Activated T-helper 1 cell treated with anti-CD3 and anti-CD28 coated beads, Interleukin-12 subunit alpha, Interleukin-12 subunit beta, Interleukin-2, Interleukin-4 antibody, amounts not matched to agents 30 ng/mL and 10 ng/mL and 1 ng/mL, durations not matched to agents 14 hours and 24 hours and 36 hours (primary cell): ENCODE results near the gene RBM8A. TPM values are rescaled to one million over a fixed set of nuclear protein-coding genes. Genes with fewer than 3 reads are reported as not detected.
"Not testable (repeated sequence)": the region's sequence is repeated elsewhere in the genome, so short reads cannot be mapped to it uniquely, and the experiment has no call there.

ENCODE experiments used
- DNase-seq: peaks from one replicate; pipeline ENCODE4 v3.0.0; 2021; ENCODE audit warnings: low spot score
- H3K27ac Mint-ChIP-seq: one replicate; pipeline ENCODE4 v1.8.0; 2021; ENCODE audit warnings: mild to moderate bottlenecking, mixed read lengths
- H3K27me3 Mint-ChIP-seq: one replicate; pipeline ENCODE4 v1.8.0; 2022; ENCODE audit warnings: mild to moderate bottlenecking, moderate library complexity, mixed read lengths; ENCODE audit not compliant: insufficient read depth
- H3K36me3 Mint-ChIP-seq: one replicate; pipeline ENCODE4 v1.8.0; 2021; ENCODE audit warnings: low read depth, mixed read lengths
- H3K4me1 Mint-ChIP-seq: one replicate; pipeline ENCODE4 v1.8.0; 2021; ENCODE audit warnings: low read depth, mixed read lengths
- H3K4me3 Mint-ChIP-seq: one replicate; pipeline ENCODE4 v1.8.0; 2021; ENCODE audit warnings: mild to moderate bottlenecking, moderate library complexity, mixed read lengths
- H3K9me3 Mint-ChIP-seq: one replicate; pipeline ENCODE4 v1.8.0; 2021; ENCODE audit warnings: mixed read lengths
- intact Hi-C: fragments of 100-400 bp; cut with micrococcal nuclease; formaldehyde crosslinking; loops from one replicate; pipeline ENCODE4 v1.15.1; 2024
- total RNA-seq: library from RNA; stranded (reverse); gene quantifications from 2 replicates; pipeline ENCODE4 v1.2.3, GENCODE V29; 2022

Gene RBM8A
- total RNA-seq, 1 donor from 2014 or later = 354 TPM

DNA sequence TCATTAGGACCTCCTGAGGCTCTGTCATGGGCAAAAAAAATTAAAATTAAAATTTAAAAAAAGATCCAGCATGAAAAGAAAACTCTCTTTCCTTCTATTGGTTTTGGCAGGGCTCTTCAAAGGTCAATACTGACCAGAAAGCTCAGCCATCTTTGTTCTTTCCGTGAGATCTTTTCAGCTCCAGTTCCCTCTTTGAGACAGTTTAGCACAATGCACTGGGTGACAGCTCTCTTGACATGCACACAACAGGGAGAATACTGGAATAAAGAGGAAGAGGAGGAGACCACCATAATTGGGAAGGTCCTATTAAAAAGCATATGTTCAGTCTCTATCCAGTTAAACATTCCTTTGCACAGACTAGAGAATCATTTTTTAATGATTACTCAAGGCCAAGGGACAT is 24.2 kb upstream of the RBM8A start:
- Mint-ChIP-seq H3K4me3 (no peak overlapping the region), H3K27me3 (no peaks in the 10 kb centered on the region), H3K4me1 (peaks cover 39% of the 10 kb centered on the region), H3K9me3 (no peaks in the 10 kb centered on the region), H3K36me3 (peaks cover 23% of the 10 kb centered on the region), H3K27ac (no peak overlapping the region)
- intact Hi-C loops = no loop called here
- DNase-seq = no peak

DNA sequence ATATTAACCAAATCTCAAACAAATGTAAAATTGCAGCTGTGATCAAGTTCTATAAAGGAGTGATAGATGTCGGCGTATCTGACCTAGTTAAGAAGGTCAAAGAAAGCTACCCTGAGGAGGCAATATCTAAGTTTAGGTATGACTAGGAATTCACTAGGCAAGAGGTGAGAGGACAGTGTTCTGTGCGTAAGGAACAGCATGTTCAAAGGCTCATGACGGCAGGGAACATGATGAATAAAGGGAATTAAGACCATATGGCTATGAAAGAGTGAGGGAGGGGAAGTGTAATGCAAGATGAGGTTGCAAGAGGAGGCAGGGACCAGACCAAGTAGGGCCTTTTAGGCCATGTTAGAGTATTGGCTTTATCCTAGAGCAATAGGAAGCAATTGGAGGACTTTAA is 21.9 kb upstream of the RBM8A start:
- Mint-ChIP-seq H3K27ac (no peak overlapping the region), H3K27me3 (no peaks in the 10 kb centered on the region), H3K4me3 (no peak overlapping the region), H3K36me3 (peaks cover 19% of the 10 kb centered on the region), H3K9me3 (no peaks in the 10 kb centered on the region), H3K4me1 (peaks cover 16% of the 10 kb centered on the region)
- intact Hi-C loops = no loop called here
- no peak for DNase-seq

DNA sequence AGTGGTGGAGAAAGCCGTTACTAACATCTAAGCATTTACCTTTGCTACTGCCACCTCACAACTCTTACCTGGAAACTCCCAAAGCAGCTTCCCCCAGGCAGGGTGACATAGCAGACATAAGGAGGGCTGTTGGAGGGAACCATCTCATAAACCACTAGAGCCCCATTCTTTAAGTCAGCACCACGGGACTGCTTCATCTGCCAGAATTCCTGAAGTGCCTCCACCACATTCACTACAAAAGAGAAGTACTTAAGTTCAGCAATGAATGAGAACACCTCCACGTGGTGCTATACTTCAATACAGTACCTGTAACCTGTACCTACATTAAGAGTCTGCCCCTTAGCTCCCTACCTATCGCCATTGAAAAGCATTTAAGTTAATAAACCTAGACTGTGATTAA is 20.3 kb upstream of the RBM8A start:
- H3K27me3 Mint-ChIP-seq = no peaks in the 10 kb centered on the region
- peaks cover 27% of the 10 kb centered on the region for H3K36me3 Mint-ChIP-seq
- H3K4me1 Mint-ChIP-seq = peaks cover 15% of the 10 kb centered on the region
- no peak for DNase-seq
- intact Hi-C loops = no loop called here
- no peaks in the 10 kb centered on the region for H3K9me3 Mint-ChIP-seq
- H3K27ac Mint-ChIP-seq = no peak overlapping the region
- H3K4me3 Mint-ChIP-seq = no peak overlapping the region

- Mint-ChIP-seq H3K4me1 (peaks cover 9% of the 10 kb centered on the region), H3K36me3 (peaks cover 28% of the 10 kb centered on the region)
Observed at GRCh38 chr1:145946477-145946986, 19.2 kb upstream of the RBM8A start.

GRCh38 chr1:145944532-145944931 is 17.2 kb upstream of the RBM8A start:
- no peak overlapping the region for H3K4me3 Mint-ChIP-seq
- H3K27ac Mint-ChIP-seq = no peak overlapping the region
- intact Hi-C loops = no loop called here
- no peaks in the 10 kb centered on the region for H3K27me3 Mint-ChIP-seq
- no peak for DNase-seq
- no peaks in the 10 kb centered on the region for H3K9me3 Mint-ChIP-seq
- H3K4me1 Mint-ChIP-seq = peaks cover 6% of the 10 kb centered on the region
- H3K36me3 Mint-ChIP-seq = peaks cover 27% of the 10 kb centered on the region

More at GRCh38 chr1:145946477-145946986, 19.2 kb upstream of the RBM8A start:
- no peaks in the 10 kb centered on the region for H3K9me3 Mint-ChIP-seq
- DNase-seq = no peak
- intact Hi-C loops = no loop called here
- H3K27me3 Mint-ChIP-seq = no peaks in the 10 kb centered on the region
- no peak overlapping the region for H3K4me3 Mint-ChIP-seq
- no peak overlapping the region for H3K27ac Mint-ChIP-seq

- Mint-ChIP-seq H3K4me3 (no peak overlapping the region), H3K36me3 (peaks cover 24% of the 10 kb centered on the region), H3K27ac (no peak overlapping the region), H3K9me3 (no peaks in the 10 kb centered on the region), H3K4me1 (no peaks in the 10 kb centered on the region), H3K27me3 (no peaks in the 10 kb centered on the region)
- no peak for DNase-seq
- intact Hi-C loops = no loop called here
Observed at GRCh38 chr1:145942871-145943270, 15.6 kb upstream of the RBM8A start.

- no peaks in the 10 kb centered on the region for H3K4me1 Mint-ChIP-seq
- H3K36me3 Mint-ChIP-seq = peaks cover 24% of the 10 kb centered on the region
- no peaks in the 10 kb centered on the region for H3K9me3 Mint-ChIP-seq
- DNase-seq = no peak
- no peak overlapping the region for H3K4me3 Mint-ChIP-seq
- intact Hi-C loops = no loop called here
- no peaks in the 10 kb centered on the region for H3K27me3 Mint-ChIP-seq
- no peak overlapping the region for H3K27ac Mint-ChIP-seq
Observed at GRCh38 chr1:145942405-145942804, 15.1 kb upstream of the RBM8A start.

DNA sequence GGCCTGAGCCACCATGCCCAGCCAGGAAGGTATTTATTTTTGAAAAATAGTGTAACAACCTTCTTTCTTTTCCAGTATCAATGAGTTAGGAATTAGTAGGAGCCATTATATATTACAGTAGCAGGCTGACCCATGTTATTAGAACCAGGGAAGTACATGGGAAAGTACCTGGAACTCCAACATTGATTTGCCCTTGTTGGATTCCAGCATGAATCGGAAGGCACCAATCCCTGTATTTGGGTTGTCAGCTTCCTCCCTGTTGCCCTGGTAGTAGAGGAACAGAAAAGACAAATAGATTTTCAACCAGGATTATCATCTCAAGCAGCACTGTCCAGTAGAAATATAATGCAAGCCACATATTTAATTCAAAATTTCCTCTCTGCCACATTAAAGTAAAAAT is 10.2 kb upstream of the RBM8A start:
- peaks cover 14% of the 10 kb centered on the region for H3K4me1 Mint-ChIP-seq
- H3K4me3 Mint-ChIP-seq = no peak overlapping the region
- no peak overlapping the region for H3K27ac Mint-ChIP-seq
- H3K9me3 Mint-ChIP-seq = no peaks in the 10 kb centered on the region
- intact Hi-C loops = no loop called here
- peaks cover 27% of the 10 kb centered on the region for H3K36me3 Mint-ChIP-seq
- no peak for DNase-seq
- H3K27me3 Mint-ChIP-seq = no peaks in the 10 kb centered on the region

- Mint-ChIP-seq H3K27me3 (no peaks in the 10 kb centered on the region), H3K4me1 (peaks cover 18% of the 10 kb centered on the region), H3K36me3 (peaks cover 22% of the 10 kb centered on the region), H3K9me3 (no peaks in the 10 kb centered on the region), H3K27ac (no peak overlapping the region), H3K4me3 (no peak overlapping the region)
- DNase-seq = no peak
- intact Hi-C loops = no loop called here
Observed at GRCh38 chr1:145936247-145936646, 9.0 kb upstream of the RBM8A start.

DNA sequence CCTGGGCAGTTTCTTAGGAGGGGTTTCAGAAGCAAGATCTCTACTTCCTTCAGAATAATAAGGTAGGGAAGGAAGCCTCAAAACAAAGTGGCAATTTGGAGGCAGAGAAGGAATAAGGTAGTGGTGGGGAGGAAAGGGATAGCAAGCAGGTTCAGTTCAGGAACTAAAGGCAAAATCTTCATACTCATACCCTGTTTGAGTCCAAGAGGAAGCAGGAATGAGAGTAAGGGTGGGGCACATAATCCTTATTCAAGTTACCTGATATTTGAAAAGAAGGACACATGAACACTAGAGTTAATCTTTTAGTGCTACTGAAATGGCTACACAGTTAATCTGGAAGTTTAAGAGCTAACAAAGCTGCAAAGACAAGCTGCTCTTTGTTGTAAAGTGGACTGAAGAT is 8.4 kb upstream of the RBM8A start:
- intact Hi-C loops = no loop called here
- H3K4me1 Mint-ChIP-seq = peaks cover 18% of the 10 kb centered on the region
- peaks cover 24% of the 10 kb centered on the region for H3K36me3 Mint-ChIP-seq

DNA sequence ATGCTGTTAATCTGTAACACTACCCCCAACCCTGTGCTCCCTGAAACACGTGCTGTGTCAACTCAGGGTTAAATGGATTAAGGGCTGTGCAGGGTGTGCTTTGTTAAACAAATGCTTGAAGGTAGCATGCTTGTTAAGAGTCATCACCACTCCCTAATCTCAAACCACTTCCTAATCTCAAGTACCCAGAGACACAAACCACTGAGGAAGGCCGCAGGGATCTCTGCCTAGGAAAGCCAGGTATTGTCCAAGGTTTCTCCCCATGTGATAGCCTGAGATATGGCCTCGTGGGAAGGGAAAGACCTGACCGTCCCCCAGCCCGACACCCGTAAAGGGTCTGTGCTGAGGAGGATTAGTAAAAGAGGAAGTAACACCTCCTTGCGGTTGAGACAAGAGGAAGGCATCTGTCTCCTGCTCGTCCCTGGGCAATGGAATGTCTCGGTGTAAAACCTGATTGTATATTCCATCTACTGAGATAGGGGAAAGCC is 5.3 kb upstream of the RBM8A start:
- DNase-seq, H3K27me3 Mint-ChIP-seq, H3K9me3 Mint-ChIP-seq, intact Hi-C loops: not testable (repeated sequence)
- Mint-ChIP-seq H3K4me3 (peak overlapping the region; percentile 58), H3K36me3 (peaks cover 24% of the 10 kb centered on the region), H3K4me1 (peaks cover 18% of the 10 kb centered on the region), H3K27ac (peak overlapping the region; percentile 69)

More for the DNA sequence above, 8.4 kb upstream of the RBM8A start:
- no peak overlapping the region for H3K4me3 Mint-ChIP-seq
- no peak for DNase-seq
- H3K27ac Mint-ChIP-seq = no peak overlapping the region
- H3K27me3 Mint-ChIP-seq = no peaks in the 10 kb centered on the region
- no peaks in the 10 kb centered on the region for H3K9me3 Mint-ChIP-seq

GRCh38 chr1:145927916-145928643 is 796 bp upstream of the RBM8A start:
- Mint-ChIP-seq H3K27me3 (no peaks in the 10 kb centered on the region), H3K27ac (peak overlapping the region; percentile 20), H3K4me3 (no peak overlapping the region), H3K9me3 (no peaks in the 10 kb centered on the region), H3K36me3 (peaks cover 6% of the 10 kb centered on the region), H3K4me1 (peaks cover 19% of the 10 kb centered on the region)
- intact Hi-C loops = loop anchor here (1.0 to 2.0 kb wide), 6 partner anchors 10 to 70 kb away; partner anchors contain the start of genes ANKRD34A, ITGA10, PEX11B and POLR3GL
- DNase-seq = no peak

DNA sequence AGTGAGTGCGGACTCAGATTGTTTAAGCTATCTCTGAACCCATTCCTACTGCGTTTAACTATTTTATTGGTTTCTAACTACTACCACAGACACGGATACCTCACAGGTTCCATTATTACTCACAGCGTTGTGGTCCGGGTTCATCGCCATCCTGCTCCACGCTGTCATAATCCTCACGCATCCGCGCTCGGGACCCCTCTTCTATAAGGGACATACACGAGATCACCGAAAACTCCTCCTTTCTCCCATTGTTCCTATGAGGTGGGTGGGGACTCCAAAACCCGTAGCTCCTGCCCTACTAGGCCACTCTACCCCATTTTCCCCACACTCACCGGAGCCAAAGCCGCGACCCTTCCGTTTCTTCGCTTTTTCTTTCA is 610 bp downstream of the RBM8A start:
- H3K27ac Mint-ChIP-seq = no peak overlapping the region
- intact Hi-C loops = loop anchor here (1.0 to 2.0 kb wide), 6 partner anchors 8 to 68 kb away; partner anchors contain the start of genes ANKRD34A, ITGA10, PEX11B and POLR3GL
- no peaks in the 10 kb centered on the region for H3K27me3 Mint-ChIP-seq
- peaks cover 9% of the 10 kb centered on the region for H3K4me1 Mint-ChIP-seq
- DNase-seq = peak; percentile 24
- H3K4me3 Mint-ChIP-seq = no peak overlapping the region
- H3K36me3 Mint-ChIP-seq = peaks cover 8% of the 10 kb centered on the region
- H3K9me3 Mint-ChIP-seq = no peaks in the 10 kb centered on the region
